Right lung (tissue), 5 donors: ENCODE results near the gene DNAJA4. TPM values are rescaled to one million over a fixed set of nuclear protein-coding genes. Genes with fewer than 3 reads are reported as not detected.

Experiments
- DNase-seq, 2 donors: peaks; one replicate each; pipeline ENCODE4 v3.0.0-alpha.2; 2013
- polyA plus RNA-seq, 5 donors: library from polyadenylated mRNA; unstranded; fragments of 120-200 nt; gene quantifications; one replicate each; pipeline versions ENCODE4 v1.2.1 to v1.2.3, GENCODE V29; 2013; ENCODE audit warnings: inconsistent platforms in 1 of 5, low replicate concordance in 1 of 5; ENCODE audit not compliant: insufficient read length in 5 of 5, insufficient read depth in 1 of 5

DNAJA4 gene
- polyA plus RNA-seq, 5 donors = 33.8 to 48.0 (median 39.5) TPM

DNA sequence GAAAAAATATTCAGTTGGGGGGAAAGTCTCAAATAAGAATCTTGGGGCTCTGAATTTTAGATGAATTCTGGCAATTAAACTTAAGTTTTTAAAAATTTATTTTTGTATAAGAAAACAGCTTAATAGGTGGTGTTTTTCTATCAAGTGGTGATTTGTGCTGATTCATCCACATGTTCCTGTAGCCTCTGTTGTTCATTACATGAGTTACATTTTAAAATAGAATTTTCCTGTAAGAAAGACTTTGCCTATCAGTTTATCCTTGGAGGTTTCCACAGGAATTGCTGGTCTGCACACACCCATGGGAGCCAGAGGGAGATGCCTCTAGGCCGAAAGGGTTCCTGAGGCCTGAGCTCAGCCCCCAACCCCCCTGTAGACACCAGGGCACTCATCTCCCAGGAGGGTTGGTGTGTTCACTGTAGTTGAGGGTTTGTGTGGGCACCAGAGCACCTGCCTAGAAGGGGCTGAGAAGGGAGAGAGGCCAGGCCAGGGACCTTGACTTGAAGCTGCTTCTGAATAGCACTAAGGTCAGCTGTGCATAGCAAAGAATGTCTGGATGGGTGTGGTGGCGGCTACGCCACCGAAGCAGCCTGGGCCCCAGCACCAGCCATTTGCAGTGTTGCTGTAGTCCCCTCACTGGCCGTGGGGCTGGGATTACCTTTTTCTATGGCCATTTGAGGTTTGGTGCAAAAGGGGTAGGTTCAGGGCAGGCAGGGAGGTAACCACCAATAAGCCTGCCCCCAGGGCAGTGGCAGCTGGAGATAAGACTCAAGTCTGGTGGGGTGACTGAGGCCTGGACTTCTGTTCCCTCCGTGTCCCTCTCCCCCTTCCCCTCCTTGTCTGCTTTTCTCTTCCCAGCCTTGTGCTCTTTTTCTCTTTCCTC is 11.9 kb downstream of the DNAJA4 start:
- no peak for DNase-seq

DNA sequence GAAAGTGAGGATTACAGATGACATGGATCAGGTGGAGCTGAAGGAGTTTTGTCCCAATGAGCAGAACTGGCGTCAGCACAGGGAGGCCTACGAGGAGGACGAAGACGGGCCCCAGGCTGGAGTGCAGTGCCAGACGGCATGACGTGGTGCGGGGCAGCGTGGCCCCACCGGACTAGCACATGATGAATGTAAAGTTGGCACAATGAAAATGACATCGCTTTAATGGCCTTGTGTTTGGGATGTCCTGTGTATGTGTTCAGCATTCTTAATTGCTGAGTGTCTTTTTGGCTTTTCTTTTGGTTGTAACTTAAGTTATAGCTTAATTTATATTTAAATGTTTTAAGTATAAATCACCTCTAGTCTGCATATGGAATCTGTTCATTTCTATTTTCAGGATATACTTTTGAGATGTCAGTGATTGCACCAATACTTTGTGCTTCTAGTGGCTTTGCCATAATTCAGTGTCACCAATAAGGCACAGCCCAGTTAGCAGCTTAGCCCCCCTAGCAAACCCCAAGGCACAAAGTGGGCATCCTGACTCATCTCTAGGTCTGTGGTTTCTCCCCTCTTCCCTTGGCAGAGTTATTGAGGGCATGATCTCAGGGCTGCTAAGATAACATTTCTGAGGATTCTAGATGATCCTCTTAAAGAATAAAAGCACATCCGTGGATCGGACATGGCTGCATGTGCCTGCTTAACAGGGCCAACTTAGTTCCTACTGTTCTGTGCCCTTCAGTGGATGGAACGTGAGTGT is 16.1 kb downstream of the DNAJA4 start:
- DNase-seq = no peak

DNA sequence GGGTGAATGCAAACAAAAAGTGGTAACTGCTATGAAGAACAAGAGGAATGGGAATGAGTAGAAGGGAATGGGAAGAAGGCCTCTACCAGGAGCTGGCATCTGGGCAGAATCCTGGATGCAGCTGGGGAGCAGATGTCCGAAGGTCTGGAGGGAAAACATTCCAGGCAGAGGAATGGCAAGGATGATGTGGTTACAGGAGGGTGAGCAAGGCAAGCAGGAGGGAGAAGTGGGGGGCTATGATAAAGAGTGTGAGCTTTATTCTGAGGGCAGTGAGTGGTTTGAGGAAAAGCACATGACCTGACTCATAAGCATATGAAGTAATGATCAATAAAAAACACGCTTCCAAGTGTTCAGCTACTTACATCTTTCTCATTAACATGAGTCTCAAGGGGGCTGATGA is 18.0 kb downstream of the DNAJA4 start:
- DNase-seq = no peak

DNA sequence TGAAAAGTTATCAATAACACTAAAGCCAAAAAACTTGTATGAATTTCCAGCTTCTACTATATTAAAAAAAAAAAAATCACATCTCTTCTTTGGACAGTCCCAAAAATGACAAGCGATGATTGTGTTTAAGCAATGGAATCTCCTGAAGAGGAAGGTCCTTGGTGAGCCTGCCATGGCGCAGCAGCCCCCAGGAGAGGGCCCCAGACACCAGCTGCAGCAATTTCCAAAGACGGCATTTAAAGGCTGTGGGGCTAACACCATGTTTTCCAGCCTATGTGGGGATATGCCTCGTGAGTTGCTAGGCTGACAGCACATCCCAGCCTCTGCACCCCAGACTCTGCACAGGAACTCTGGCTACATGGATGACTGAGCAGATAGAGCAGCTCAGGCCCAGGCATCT is 20.4 kb downstream of the DNAJA4 start:
- DNase-seq = no peak

DNA sequence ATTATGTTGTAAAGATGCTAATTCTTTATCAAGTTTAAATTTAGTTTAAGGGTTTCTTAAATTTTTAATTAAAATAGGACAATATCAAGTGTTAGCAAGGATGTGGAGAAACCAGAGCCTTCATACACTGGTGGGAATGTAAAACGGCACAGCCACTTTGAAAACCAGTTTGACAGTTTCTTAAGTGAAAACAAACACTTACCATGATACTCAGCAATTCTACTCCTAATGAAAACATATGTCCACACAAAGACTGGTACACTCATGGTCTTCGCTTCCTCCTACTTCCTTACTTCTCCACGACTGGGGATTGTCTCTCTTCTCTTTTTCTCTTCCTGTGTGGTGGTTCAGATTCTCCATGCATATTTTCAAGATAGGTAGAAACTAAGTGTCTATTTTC is 25.9 kb downstream of the DNAJA4 start:
- DNase-seq = no peak

DNA sequence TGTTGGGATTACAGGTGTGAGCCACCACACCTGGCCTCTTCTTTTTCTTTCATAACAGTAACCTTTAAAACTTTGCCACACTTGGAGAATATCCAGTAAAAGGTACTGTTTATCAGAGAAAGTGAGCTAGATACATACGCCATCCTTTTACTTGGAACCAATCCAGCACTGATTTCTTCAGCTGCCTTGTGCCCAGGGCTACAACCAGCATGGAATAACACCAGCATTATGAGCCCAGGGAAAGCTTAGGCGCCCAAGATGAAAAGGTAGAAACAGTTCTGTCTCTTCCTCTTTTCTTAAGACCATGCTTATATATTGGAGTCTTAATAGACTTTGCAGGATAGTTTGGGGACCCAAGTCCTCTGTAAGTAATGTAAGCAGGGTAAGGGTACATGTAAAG is 26.7 kb downstream of the DNAJA4 start:
- DNase-seq = no peak

DNA sequence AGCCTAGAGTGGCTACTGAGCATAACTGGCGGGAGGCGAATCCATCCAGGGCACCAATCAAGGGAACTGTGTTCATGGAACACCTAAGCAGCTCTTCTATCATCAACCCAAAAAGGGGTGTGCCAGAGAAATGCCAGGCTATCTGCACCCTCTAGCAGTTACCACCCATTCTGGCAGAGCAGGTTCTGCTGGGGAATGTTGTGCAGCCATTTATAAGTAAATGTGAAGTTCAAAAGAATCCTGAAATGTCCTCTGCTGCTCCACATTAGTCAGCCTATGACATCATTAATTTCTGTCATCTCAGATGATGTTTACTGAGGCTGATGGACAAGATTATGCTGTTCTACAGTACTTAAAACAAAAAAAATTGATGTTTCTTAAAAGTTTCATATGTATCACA is 27.3 kb downstream of the DNAJA4 start:
- no peak for DNase-seq

DNA sequence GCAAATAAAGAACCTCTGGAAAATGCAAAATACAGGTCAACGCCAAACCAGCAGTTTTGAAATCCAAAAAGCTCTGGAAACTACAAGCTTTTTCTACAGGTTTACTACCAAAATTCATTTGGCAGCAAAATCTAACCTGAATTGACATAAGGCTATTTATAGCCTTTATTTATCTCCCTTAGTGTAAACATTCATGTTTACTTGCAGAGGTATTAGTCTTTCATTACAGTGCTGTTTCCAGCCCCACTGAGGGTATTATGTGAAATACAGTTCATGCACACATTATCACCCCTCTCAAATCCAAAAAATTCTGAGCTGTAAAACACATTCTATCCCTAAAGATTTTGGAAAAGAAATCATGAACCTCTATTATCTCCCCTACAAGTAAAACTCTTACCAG is 27.9 kb downstream of the DNAJA4 start:
- no peak for DNase-seq

DNA sequence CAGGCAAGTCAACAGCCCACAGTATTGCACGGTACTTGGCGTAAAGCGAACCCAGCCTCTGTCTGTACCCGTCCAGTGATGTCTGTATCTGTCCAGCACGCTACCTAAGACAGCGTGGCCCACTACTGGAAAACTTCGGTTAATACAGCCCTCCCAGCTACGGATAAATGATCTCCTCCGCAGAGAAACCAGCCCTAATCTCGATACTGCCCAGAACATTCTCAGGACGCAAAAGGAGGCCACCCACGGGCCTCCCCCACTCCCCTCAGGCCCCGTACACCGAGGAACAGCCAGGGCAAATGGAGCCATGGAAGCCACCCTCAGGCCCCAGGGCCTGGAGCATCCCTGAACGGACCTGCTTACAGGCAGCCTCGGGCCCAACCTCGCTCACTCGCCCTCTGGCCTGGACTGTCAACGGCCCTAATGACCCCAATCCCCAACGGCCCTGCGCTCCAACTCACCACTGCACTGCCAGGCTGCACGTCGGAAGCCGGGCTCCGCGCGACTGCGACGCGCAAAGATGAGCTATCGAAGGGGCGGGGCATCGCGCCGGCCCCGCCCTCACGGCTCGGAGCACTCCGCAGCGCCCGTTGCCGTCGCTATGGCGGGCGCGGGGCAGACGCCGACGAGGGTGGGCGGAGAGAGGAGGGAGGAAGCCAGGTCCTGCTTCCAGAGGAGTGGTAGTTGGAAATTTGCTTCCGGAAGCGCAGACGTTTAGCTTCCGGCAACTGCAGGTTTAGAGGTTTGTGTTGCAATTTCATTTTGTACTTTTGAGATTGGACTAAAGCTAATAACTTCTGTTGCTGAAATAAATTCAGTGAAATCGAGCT is 35.0 kb downstream of the DNAJA4 start, which contains the start of gene SKIC8:
Gene SKIC8, minus strand, starts transcription at position 509 of the 830 bp plus-strand sequence. CDS start 3,923 bp downstream, outside the sequence.
- DNase-seq = peak; percentile 94 to 95

DNA sequence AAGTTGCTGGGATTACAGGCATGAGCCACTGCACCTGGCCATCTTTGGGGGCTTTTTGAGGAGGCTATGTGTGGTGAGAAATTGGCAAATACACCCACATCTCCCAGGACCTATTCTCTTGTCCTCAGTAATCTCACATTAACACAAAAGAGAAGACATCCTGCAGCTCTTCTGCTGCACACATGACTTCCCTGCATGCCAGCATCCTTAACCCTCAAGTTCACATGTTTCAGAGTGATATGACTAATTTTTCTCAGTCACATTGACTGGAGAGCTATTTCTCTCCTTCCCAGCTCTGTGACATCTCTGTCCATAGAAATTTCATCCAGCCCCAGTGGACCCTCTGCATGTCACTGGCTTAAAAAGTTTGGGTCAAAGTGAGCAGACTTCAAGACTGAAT is 37.0 kb downstream of the DNAJA4 start:
- DNase-seq = no peak

DNA sequence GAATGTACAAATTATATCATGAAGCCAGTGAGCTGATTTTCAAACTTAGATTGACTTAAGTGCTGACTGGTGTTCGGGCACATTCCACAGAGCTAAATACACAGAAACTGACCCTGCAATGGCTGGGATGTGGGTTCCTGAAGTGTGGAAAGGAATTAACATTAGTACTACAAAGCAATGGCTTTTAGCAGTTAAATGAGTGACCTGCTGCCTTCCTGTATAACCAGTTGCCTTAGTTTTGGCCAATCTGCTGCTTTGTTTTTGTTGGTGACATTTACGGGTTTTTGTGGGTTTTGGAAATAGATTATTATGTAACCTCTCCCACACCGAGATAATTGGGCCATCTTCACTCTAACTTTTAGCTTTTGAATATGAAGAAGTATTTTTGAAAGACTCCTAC is 37.5 kb downstream of the DNAJA4 start:
- no peak for DNase-seq

DNA sequence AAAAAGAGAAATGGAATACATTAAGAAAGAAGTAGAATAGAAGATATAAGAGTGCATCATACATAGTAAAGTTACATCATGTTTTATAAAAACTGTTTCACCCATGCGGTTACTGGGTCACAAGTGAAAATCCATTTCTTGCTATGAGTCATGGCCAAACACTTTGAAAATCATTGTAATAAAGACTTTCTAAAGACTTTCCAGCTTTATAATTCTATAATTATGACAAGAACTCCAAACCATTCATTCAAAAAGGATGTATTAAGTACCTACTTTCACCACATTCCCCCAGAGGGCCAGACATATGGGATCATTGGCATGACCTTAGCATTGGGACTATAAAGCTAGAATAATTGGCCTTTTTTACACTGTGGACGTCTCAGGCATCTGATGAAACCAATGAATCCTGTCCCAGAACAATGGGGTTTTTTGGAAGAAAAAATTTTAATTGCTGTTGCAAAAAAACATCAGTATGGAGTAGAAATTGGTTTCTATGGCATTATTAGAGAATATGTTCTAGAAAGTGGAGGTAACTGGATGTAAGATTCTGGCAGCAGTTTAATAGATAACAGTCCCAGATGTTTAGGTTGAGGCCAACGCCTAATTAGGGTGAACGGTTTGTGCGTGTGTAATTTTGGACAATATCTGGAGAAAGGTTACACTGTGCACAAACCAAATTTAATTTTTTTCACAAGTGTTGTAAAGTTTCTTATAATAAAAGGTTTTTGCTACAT is 38.4 kb downstream of the DNAJA4 start:
- no peak for DNase-seq

DNA sequence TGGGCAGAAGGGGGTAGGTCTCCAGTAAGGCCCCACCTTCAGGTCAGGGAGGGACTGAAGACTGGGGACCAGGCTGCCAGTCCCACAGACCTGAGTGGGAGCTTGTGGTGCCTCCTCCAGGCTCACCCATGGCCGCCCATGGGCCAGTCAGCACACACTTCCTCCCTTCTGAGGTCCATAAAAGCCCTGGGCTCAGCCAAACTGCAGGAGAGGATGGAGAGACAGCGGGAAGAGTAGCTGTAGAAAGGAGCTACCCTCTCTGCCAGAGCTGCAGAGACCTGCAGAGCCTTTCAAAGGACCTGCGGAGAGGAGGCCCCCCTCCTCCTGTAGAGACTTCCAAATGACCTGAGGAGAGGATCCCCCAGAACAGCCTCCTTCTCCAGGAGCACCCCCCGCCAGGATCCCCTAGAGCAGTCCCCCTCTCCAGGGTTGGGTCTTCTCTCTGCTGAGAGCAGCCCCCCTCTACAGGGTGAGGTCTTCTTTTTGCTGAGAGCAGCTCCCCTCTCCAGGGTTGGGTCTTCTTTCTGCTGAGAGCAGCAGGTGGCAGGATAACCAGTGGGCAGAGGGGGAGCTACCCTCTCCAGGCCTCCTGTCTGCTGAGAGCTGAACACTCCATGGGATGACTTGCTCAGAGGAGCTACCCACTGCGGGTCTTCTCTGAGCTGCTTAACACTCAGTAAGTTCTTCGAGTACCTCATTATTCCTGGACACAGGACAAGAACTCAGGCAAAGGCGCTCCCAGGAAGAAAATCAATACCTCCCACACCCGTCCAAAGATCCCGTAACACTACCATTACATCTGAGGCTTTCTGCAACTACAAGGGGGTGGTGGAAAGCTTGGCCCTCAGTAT is 40.1 kb downstream of the DNAJA4 start:
- no peak for DNase-seq

DNA sequence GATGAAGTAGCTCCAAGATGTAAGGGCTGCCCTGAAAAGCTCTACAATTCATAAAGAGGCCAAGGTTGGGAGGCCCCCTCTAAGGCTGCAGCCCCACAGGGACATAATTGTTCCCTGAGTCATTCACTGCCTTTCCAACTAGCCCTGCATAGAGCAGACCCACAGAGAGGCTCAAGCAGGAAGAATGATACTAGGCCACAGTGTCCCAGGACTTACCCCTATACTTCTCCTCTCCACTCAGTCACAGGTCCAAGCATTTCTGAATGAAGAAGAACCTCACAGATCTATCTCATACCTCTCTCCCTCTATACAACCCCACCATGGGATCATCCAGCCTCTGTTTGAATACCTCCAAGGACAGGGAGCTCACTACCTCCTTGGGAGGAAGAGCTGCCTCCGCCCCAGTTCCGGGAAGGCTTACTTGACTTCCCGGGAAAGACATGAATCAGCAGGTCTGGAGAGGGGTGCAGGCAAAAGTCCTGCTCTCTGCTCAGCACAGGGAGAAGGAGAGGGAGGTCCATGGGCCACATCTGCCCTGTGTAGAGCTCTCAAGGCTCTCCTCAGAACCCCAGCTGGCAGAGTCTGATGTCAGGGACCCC is 41.9 kb downstream of the DNAJA4 start:
- DNase-seq = no peak

DNA sequence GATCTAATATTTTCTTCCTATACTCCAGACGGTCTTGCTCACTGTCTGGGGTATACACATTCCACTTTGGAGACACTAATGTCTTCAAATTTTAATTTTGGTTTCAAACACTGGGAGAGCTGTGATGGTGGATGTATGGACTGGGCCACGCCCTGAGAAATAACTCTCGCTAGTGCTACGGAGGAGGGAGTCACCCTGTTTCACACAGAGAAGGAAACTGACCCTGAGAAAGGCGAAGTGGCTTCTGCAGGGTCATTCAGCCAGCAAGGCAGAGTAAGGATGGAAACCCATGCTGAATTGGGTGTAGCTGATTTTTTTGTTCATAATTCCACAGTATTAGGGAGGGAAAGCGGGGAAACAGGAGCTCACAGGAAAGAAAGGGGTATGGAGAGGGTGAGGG is 43.6 kb downstream of the DNAJA4 start:
- DNase-seq = no peak

DNA sequence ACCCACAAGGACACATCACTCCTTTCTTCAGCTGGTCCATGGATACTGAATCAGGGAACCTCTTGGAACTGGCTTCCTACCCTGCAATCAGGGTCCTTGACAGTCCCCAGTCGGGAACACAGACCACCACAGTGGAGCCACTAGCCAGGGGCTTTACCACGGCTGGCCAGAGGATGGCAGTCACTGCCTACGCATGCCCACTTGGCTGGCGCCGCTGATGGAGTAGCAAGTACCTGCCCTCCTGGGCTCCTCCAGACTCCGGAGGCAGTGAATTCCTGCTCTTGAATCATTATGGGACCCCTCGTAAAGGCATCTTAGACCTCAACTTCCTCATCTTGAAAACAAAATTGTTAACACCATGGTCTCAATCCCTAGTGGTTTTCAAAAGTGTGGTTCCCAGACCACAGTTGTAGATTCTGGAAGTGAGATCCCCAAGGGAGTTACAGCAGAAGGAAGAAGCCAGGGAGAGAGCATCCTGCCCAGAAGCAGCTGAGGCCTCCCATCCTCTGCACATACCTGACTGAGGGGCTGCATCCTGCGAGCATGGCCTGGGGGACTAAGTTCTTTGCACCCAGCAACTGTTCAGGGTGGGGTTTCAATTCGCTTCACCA is 44.2 kb downstream of the DNAJA4 start:
- peak; percentile 38 to 55 for DNase-seq

DNA sequence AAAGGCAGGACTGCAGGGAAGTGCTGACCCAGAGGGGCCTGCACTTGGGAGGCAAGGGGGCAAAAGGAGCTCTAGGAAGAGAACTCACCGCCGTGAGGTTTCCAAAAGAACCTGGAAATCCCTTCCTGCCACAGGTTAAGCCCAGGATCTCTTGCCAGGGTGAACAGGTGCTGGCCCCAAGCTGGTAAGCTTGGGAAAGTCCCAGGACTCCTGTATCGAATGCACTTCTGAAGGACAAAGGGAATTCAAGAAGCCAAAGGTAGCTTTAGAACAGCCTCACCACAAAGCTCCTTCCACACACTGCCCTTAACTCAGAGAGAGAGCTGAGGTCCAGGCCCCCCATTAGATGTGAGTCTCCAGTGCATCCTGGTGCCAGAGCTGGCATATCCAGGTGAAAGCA is 46.9 kb downstream of the DNAJA4 start:
- DNase-seq = no peak

DNA sequence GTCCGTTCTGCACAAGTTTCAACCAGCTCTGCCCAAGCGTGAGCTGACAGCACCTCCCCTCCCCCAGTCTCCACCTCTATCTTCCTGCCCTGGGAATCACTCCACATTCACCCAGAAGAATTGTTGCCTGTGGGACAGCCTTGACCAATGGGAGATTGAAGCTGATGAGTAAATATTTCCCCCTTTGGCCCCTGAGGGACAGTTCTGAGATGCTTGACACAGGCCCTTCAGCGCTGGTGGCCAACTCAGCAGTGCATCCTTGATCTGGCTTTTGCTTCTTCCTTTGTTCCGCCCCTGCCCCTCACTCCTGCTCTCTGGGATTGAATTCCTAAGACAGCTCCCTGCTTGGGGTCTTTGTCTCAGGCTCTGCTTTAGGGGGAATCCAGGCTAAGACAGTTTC is 48.2 kb downstream of the DNAJA4 start:
- DNase-seq = no peak

DNA sequence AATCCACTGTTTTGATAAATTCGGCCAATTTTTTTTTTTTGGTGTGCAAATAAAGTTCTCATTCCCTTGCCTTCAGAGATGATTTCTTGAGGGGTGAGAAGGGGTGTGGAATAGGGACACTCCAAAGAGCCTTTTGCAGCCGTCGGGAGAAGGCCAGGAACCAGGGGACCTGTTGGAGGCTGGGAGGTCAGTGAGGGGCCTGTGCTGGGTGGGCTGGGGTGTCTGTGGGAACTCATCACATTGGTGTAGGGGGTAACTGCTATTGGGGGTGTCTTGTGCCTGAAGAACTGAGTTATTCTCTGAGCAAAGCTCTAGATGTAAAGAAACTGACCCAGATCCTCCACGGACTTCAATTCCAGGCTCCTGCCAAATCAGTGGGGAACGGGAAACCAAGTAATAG is 48.6 kb downstream of the DNAJA4 start:
- DNase-seq = no peak

DNA sequence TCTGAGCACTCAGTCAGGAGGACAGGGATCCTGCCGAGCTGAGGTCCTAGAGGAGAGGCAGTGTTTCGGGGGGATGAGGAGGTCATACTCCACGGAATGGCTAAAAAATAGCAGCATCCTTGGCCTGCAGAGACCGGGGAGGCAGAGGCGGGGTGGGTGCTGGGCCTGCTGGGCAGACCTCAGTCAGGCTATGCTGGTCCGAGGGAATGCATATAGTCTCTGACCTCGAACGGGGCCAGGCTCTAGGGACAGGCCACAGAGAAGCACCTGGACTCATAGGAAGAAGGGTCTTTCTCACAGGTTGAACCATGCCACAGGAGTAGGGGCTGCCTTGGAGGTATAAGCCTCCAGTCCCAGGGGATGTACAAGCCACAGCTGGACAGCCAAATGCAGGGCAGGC is 49.0 kb downstream of the DNAJA4 start:
- DNase-seq = no peak
